ENCODE results near the gene SH2D6.

SH2D6 gene

GRCh38 chr2:85430752-85431569 lies 12.4 kb downstream of the SH2D6 start:
- peaks cover 51% of the 10 kb centered on the region for H3K4me1 ChIP-seq (ENCODE audit: control insufficient read depth, insufficient read depth, low read length)
- H3K9ac ChIP-seq (ENCODE audit: low read length) = no peak overlapping the region
- H3K27me3 ChIP-seq (ENCODE audit: control insufficient read depth, insufficient read depth, low read length) = no peaks in the 10 kb centered on the region
- no peaks in the 10 kb centered on the region for H3K36me3 ChIP-seq (ENCODE audit: control insufficient read depth, insufficient read depth, low read length)
- no peaks in the 10 kb centered on the region for H3K9me3 ChIP-seq (ENCODE audit: control insufficient read depth, low read length)
- no peak overlapping the region for H3K4me3 ChIP-seq (ENCODE audit: low read length)

DNA sequence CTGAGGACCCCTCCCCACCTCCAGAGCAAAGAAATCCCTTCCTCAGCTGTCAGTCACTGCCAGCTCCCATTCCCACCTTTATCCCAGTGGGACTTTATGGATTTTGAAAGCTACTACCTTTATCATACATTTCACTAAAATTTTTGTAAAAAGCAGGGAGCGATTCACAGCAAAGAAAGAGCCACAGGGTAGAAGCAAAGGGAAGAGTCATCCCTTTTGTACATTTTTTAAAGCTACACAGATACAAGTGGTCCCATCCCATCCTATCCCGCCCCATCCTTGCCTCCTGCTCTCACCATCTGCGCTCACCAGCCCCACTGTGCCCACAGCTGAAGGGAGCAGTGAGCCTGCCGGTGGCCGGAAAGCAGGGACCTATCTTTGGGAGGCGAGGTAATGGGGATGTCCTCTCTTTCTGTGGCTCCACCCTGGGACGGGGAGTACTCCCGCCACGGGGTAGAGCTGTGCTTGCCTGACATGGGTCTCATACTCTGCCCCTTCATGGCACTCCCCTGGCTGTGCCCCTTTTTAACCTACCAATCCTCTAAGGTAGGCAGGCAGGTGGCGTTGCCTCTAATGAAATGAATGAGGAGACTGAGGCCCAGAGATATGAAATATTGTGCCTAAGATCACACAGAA lies 13.2 kb downstream of the SH2D6 start:
- peaks cover 51% of the 10 kb centered on the region for H3K4me1 ChIP-seq (ENCODE audit: control insufficient read depth, insufficient read depth, low read length)
- H3K27me3 ChIP-seq (ENCODE audit: control insufficient read depth, insufficient read depth, low read length) = no peaks in the 10 kb centered on the region
- no peak overlapping the region for H3K9ac ChIP-seq (ENCODE audit: low read length)
- H3K9me3 ChIP-seq (ENCODE audit: control insufficient read depth, low read length) = no peaks in the 10 kb centered on the region
- no peak overlapping the region for H3K4me3 ChIP-seq (ENCODE audit: low read length)
- H3K36me3 ChIP-seq (ENCODE audit: control insufficient read depth, insufficient read depth, low read length) = no peaks in the 10 kb centered on the region

DNA sequence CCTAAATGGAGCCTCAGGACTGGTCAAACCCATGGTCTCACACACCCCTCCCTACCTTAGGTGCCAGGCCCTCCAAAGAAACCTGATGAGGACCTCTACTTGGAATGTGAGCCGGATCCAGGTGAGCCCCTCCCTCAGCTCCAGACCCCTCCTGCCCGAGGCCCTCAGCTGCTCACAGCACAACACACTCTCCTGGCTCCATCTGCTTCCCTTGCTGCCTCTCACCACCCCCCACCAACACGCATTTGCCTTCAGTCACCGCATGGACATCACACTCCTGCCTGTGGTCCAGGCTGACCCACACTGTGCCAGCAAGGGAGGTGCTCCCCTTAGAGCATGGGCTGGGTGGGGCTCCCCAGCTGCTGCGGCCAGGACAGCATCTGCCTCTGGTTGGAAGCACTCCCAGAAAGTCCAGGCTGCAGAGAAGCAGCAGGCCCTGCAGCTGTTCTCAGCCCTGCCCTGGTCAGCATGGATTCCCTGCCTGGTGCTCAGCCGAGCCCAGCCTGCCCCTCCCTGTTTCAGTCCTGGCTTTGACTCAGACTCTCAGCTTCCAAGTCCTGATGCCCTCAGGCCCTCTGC lies 15.1 kb downstream of the SH2D6 start:
- Histone ChIP-seq H3K4me3 (ENCODE audit: low read length) (no peak overlapping the region), H3K36me3 (ENCODE audit: control insufficient read depth, insufficient read depth, low read length) (no peaks in the 10 kb centered on the region), H3K9ac (ENCODE audit: low read length) (peak overlapping the region; percentile 50), H3K9me3 (ENCODE audit: control insufficient read depth, low read length) (no peaks in the 10 kb centered on the region), H3K4me1 (ENCODE audit: control insufficient read depth, insufficient read depth, low read length) (peaks cover 52% of the 10 kb centered on the region), H3K27me3 (ENCODE audit: control insufficient read depth, insufficient read depth, low read length) (no peaks in the 10 kb centered on the region)

DNA sequence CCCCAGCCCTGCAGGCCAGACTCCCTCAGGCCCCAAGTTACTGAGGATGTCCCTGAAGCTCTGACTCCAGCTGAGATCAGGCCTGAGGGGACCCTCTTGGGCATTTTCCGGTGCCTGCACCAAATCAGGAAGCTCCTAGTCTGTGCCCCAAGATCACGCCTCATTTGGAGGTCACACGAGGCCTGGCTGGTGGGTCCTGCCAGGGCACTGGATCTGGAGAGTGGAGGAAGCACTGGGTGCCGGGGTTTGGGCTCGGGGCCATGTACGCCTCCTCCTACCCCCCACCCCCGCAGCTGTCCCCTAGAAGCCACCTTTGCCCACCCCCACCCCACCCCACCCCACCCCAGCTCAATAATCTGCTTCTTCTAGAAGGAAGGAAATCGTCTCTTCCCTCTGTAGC lies 16.2 kb downstream of the SH2D6 start:
- Histone ChIP-seq H3K27me3 (ENCODE audit: control insufficient read depth, insufficient read depth, low read length) (no peaks in the 10 kb centered on the region), H3K4me3 (ENCODE audit: low read length) (no peak overlapping the region), H3K36me3 (ENCODE audit: control insufficient read depth, insufficient read depth, low read length) (no peaks in the 10 kb centered on the region), H3K9me3 (ENCODE audit: control insufficient read depth, low read length) (no peaks in the 10 kb centered on the region), H3K4me1 (ENCODE audit: control insufficient read depth, insufficient read depth, low read length) (peaks cover 61% of the 10 kb centered on the region), H3K9ac (ENCODE audit: low read length) (peak overlapping the region; percentile 50)

- Histone ChIP-seq H3K9ac (ENCODE audit: low read length) (no peak overlapping the region), H3K4me1 (ENCODE audit: control insufficient read depth, insufficient read depth, low read length) (peaks cover 61% of the 10 kb centered on the region)
These were observed 16.9 kb downstream of the SH2D6 start for GRCh38 chr2:85435220-85435958.

DNA sequence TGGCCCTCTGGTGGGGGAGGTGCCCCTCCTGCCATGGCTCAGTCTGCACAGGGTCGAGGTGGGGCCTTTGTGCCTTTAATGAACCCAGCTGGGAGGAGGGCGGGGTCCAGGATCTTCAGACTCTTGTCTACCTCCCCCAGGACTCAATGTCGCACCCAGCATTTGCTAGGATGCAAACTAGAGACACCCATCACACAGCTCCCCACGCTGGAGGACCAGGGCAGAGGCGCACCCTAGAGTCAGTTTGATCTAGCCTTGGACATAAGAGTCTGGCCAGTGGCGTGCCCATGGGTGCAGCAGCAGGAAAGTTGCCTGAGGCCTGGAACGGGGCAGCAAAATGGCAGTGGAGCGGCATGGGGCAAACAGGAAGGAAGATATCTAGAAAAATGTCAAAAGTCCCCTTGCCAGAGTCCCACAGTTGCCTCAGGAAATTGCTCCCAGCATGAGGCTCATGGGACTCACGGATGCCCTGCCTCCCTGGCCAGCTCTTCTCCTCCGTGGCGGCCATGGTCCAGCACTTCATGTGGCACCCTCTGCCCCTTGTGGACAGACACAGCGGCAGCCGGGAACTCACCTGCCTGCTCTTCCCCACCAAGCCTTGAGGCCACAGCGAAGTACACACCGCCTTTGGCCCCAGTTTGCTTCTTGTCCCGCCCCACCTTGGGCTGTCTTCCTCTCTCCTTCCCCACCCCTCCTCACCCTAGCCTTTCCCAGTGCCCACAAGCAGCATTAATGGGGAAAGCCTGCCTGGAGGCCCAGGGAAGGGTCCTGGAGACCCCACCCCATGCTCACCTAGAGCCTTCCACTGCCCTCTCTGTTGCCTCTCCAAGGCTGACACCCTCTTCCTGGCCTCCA lies 17.7 kb downstream of the SH2D6 start:
- H3K36me3 ChIP-seq (ENCODE audit: control insufficient read depth, insufficient read depth, low read length) = no peaks in the 10 kb centered on the region
- peaks cover 61% of the 10 kb centered on the region for H3K4me1 ChIP-seq (ENCODE audit: control insufficient read depth, insufficient read depth, low read length)
- H3K9ac ChIP-seq (ENCODE audit: low read length) = no peak overlapping the region
- no peak overlapping the region for H3K4me3 ChIP-seq (ENCODE audit: low read length)
- H3K27me3 ChIP-seq (ENCODE audit: control insufficient read depth, insufficient read depth, low read length) = no peaks in the 10 kb centered on the region
- no peaks in the 10 kb centered on the region for H3K9me3 ChIP-seq (ENCODE audit: control insufficient read depth, low read length)

More at GRCh38 chr2:85435220-85435958, 16.9 kb downstream of the SH2D6 start:
- Histone ChIP-seq H3K36me3 (ENCODE audit: control insufficient read depth, insufficient read depth, low read length) (no peaks in the 10 kb centered on the region), H3K27me3 (ENCODE audit: control insufficient read depth, insufficient read depth, low read length) (no peaks in the 10 kb centered on the region), H3K9me3 (ENCODE audit: control insufficient read depth, low read length) (no peaks in the 10 kb centered on the region), H3K4me3 (ENCODE audit: low read length) (no peak overlapping the region)

GRCh38 chr2:85436836-85437487 lies 18.4 kb downstream of the SH2D6 start:
- Histone ChIP-seq H3K36me3 (ENCODE audit: control insufficient read depth, insufficient read depth, low read length) (no peaks in the 10 kb centered on the region), H3K4me3 (ENCODE audit: low read length) (no peak overlapping the region), H3K4me1 (ENCODE audit: control insufficient read depth, insufficient read depth, low read length) (peaks cover 61% of the 10 kb centered on the region), H3K9ac (ENCODE audit: low read length) (peak overlapping the region; percentile 71), H3K9me3 (ENCODE audit: control insufficient read depth, low read length) (no peaks in the 10 kb centered on the region), H3K27me3 (ENCODE audit: control insufficient read depth, insufficient read depth, low read length) (no peaks in the 10 kb centered on the region)

GRCh38 chr2:85437488-85438200 lies 19.1 kb downstream of the SH2D6 start:
- peak overlapping the region; percentile 71 for H3K9ac ChIP-seq (ENCODE audit: low read length)
- no peak overlapping the region for H3K4me3 ChIP-seq (ENCODE audit: low read length)
- H3K27me3 ChIP-seq (ENCODE audit: control insufficient read depth, insufficient read depth, low read length) = no peaks in the 10 kb centered on the region
- no peaks in the 10 kb centered on the region for H3K9me3 ChIP-seq (ENCODE audit: control insufficient read depth, low read length)
- peaks cover 61% of the 10 kb centered on the region for H3K4me1 ChIP-seq (ENCODE audit: control insufficient read depth, insufficient read depth, low read length)
- H3K36me3 ChIP-seq (ENCODE audit: control insufficient read depth, insufficient read depth, low read length) = no peaks in the 10 kb centered on the region

DNA sequence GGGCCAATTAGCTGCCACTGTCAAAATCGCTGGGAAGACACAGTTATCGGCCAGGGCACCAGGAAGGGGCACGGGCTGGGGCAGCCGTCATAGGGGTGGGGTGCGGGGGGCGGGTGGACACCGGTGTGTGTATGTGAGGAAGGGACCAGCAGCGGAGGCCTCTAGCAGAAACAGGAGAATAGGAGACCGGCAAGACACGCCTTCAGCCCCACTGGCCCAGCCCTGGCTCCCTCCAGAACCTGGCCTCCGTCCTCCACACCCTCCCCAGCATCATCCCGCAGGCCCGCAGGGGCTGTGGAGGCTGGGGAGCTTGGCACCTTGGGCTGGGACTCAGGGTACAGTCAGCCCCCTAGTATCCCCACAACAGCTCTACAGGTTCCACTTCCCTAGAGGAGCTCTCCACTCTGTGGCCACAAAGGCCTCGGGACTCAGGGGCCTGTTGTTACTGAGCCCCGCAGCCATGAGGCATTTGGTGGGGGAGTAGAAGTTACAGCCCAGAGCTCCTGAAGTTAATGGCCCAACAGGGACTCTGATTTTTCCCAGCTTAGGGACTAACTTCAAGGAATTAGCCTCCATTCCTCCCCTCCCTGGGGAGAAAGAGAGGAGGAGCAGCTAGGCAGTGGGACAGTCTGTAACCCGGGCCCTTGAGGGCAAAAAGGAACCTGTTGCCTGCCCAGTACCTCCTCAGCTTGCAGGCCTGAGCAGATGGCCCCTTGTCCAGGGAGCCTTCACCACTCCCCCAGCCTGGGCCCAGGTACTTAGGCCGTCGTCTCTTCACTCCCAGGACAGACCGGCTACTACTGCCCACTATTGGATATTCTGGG lies 19.9 kb downstream of the SH2D6 start:
- H3K4me1 ChIP-seq (ENCODE audit: control insufficient read depth, insufficient read depth, low read length) = peaks cover 55% of the 10 kb centered on the region
- H3K4me3 ChIP-seq (ENCODE audit: low read length) = no peak overlapping the region
- H3K9ac ChIP-seq (ENCODE audit: low read length) = peak overlapping the region; percentile 71
- H3K9me3 ChIP-seq (ENCODE audit: control insufficient read depth, low read length) = no peaks in the 10 kb centered on the region
- no peaks in the 10 kb centered on the region for H3K27me3 ChIP-seq (ENCODE audit: control insufficient read depth, insufficient read depth, low read length)
- H3K36me3 ChIP-seq (ENCODE audit: control insufficient read depth, insufficient read depth, low read length) = no peaks in the 10 kb centered on the region

- Histone ChIP-seq H3K9ac (ENCODE audit: low read length) (peak overlapping the region; percentile 71), H3K36me3 (ENCODE audit: control insufficient read depth, insufficient read depth, low read length) (no peaks in the 10 kb centered on the region), H3K9me3 (ENCODE audit: control insufficient read depth, low read length) (no peaks in the 10 kb centered on the region), H3K27me3 (ENCODE audit: control insufficient read depth, insufficient read depth, low read length) (no peaks in the 10 kb centered on the region), H3K4me1 (ENCODE audit: control insufficient read depth, insufficient read depth, low read length) (peaks cover 49% of the 10 kb centered on the region), H3K4me3 (ENCODE audit: low read length) (no peak overlapping the region)
These were observed 20.5 kb downstream of the SH2D6 start for GRCh38 chr2:85439025-85439472.

All from mucosa of stomach (tissue), 1 donor.